ENCODE results near the gene DNMT3B. TPM values are rescaled to one million over a fixed set of nuclear protein-coding genes. Genes with fewer than 3 reads are reported as not detected.

Gene DNMT3B
- polyA plus RNA-seq, 3 donors, result 0.39 to 0.44 TPM; not detected in 1

GRCh38 chr20:32811886-32812285 lies 49.7 kb downstream of the DNMT3B start:
- no peaks in the 10 kb centered on the region for H3K9me3 ChIP-seq (replicated peaks in 1 of 2; ENCODE audit: control insufficient read depth in 1 of 2, insufficient read depth in 1 of 2, low read length in 2 of 2)
- Mint-ChIP-seq H3K9me3 (no peaks in the 10 kb centered on the region), H3K27ac (no peak overlapping the region), H3K4me1 (peaks cover 6% of the 10 kb centered on the region), H3K4me3 (no peak overlapping the region), H3K27me3 (ENCODE audit: low read depth in 3 of 3) (peaks cover 0 to 2% (median 0%) of the 10 kb centered on the region in 3 donors), H3K36me3 (peaks cover 0 to 12% of the 10 kb centered on the region in 2 donors)
- no peaks in the 10 kb centered on the region for H3K27me3 ChIP-seq (ENCODE audit: control insufficient read depth in 2 of 2, insufficient read depth in 2 of 2, low read length in 2 of 2)
- no peak overlapping the region for H3K9ac ChIP-seq (ENCODE audit: insufficient read depth, low read length, poor library complexity, severe bottlenecking)
- 95% methylated on average over 4 of the region's 6 CpGs for WGBS (ENCODE audit: insufficient coverage)
- H3K4me2 ChIP-seq (replicated peaks; ENCODE audit: extremely low read depth, low read length, poor library complexity, severe bottlenecking), result no peak overlapping the region
- TF ChIP-seq CTCF (IDR thresholded peaks at IDR 0.05), result no peak
- no peaks in the 10 kb centered on the region for H4K20me1 ChIP-seq (ENCODE audit: insufficient read depth, low read length)
- DNase-seq, result no peak
- H3K36me3 ChIP-seq (replicated peaks in 1 of 2; ENCODE audit: control insufficient read depth in 1 of 2, insufficient read depth in 2 of 2, low read length in 2 of 2), result no peaks in the 10 kb centered on the region
- no peak overlapping the region for H2AFZ ChIP-seq (ENCODE audit: insufficient read depth, low read depth, low read length, poor library complexity, severe bottlenecking)
- no peaks in the 10 kb centered on the region for H3K79me2 ChIP-seq (ENCODE audit: insufficient read depth, low read length)
- H3K27ac ChIP-seq (ENCODE audit: low read depth in 1 of 2, low read length in 2 of 2), result no peak overlapping the region
- H3K4me3 ChIP-seq (replicated peaks in 1 of 3; ENCODE audit: low read depth in 2 of 3, low read length in 3 of 3), result no peak overlapping the region
- intact Hi-C loops (cut with micrococcal nuclease), result loop anchor here in 1 of 2 donors (10.0 kb wide), 1 partner anchor 447 kb away; no protein-coding TSS in a partner anchor
- peaks cover 0 to 5% of the 10 kb centered on the region in 2 donors for H3K4me1 ChIP-seq (ENCODE audit: control insufficient read depth in 1 of 2, insufficient read depth in 2 of 2, low read length in 2 of 2)

- peaks cover 0 to 4% (median 0%) of the 10 kb centered on the region in 3 donors for H3K27me3 Mint-ChIP-seq (ENCODE audit: low read depth in 3 of 3)
- Histone ChIP-seq H3K27ac (ENCODE audit: low read depth in 1 of 2, low read length in 2 of 2) (peak overlapping the region; percentile 88 to 95), H3K4me1 (ENCODE audit: control insufficient read depth in 1 of 2, insufficient read depth in 2 of 2, low read length in 2 of 2) (peaks cover 42% of the 10 kb centered on the region in 2 donors), H3K9ac (ENCODE audit: insufficient read depth, low read length, poor library complexity, severe bottlenecking) (peak overlapping the region; percentile 94), H4K20me1 (ENCODE audit: insufficient read depth, low read length) (peaks cover 49% of the 10 kb centered on the region), H3K4me3 (replicated peaks in 1 of 3; ENCODE audit: low read depth in 2 of 3, low read length in 3 of 3) (peak overlapping the region; percentile 87 to 99 (median 90)), H3K27me3 (ENCODE audit: control insufficient read depth in 2 of 2, insufficient read depth in 2 of 2, low read length in 2 of 2) (no peaks in the 10 kb centered on the region), H3K9me3 (replicated peaks in 1 of 2; ENCODE audit: control insufficient read depth in 1 of 2, insufficient read depth in 1 of 2, low read length in 2 of 2) (no peaks in the 10 kb centered on the region), H3K36me3 (replicated peaks in 1 of 2; ENCODE audit: control insufficient read depth in 1 of 2, insufficient read depth in 2 of 2, low read length in 2 of 2) (no peaks in the 10 kb centered on the region), H3K4me2 (replicated peaks; ENCODE audit: extremely low read depth, low read length, poor library complexity, severe bottlenecking) (peak overlapping the region; percentile 83), H3K79me2 (ENCODE audit: insufficient read depth, low read length) (peaks cover 59% of the 10 kb centered on the region), H2AFZ (ENCODE audit: insufficient read depth, low read depth, low read length, poor library complexity, severe bottlenecking) (peak overlapping the region; percentile 63)
- peak overlapping the region; percentile 94 to 99 (median 98) for H3K27ac Mint-ChIP-seq
- under 1% methylated on average over 48 of the region's 58 CpGs for WGBS (ENCODE audit: insufficient coverage)
- H3K36me3 Mint-ChIP-seq, result peaks cover 0 to 1% of the 10 kb centered on the region in 2 donors
- peaks cover 39% of the 10 kb centered on the region for H3K4me1 Mint-ChIP-seq
- peak in 2 of 3 donors; percentile 13 to 50 for DNase-seq
- intact Hi-C loops (cut with micrococcal nuclease), result loop anchor here in 1 of 2 donors (10.0 kb wide), 1 partner anchor 455 kb away; no protein-coding TSS in a partner anchor
- TF ChIP-seq CTCF (IDR thresholded peaks at IDR 0.05), result no peak
- H3K4me3 Mint-ChIP-seq, result peak overlapping the region; percentile 94 to 96
- H3K9me3 Mint-ChIP-seq, result peaks cover 0 to 2% (median 0%) of the 10 kb centered on the region in 7 donors
These were observed 58.0 kb downstream of the DNMT3B start for GRCh38 chr20:32819992-32820697.
